DND-41 (cell line): ENCODE measurements around the gene DTYMK.

ENCODE experiments used
- EZH2 ChIP-seq: IDR thresholded peaks from 3 replicates; pipeline ENCODE4 v1.6.1; 2012; ENCODE audit warnings: borderline replicate concordance, low read depth, mild to moderate bottlenecking, moderate library complexity, low read length, inconsistent platforms; ENCODE audit not compliant: severe bottlenecking
- TF ChIP-seq, protein P1 (sequence below): IDR thresholded peaks from 2 replicates; pipeline ENCODE4 v1.5.1; 2012; ENCODE audit warnings: borderline replicate concordance, low read length, moderate library complexity, mild to moderate bottlenecking; ENCODE audit not compliant: poor library complexity, severe bottlenecking; ENCODE audit errors: extremely low read depth

DNA sequence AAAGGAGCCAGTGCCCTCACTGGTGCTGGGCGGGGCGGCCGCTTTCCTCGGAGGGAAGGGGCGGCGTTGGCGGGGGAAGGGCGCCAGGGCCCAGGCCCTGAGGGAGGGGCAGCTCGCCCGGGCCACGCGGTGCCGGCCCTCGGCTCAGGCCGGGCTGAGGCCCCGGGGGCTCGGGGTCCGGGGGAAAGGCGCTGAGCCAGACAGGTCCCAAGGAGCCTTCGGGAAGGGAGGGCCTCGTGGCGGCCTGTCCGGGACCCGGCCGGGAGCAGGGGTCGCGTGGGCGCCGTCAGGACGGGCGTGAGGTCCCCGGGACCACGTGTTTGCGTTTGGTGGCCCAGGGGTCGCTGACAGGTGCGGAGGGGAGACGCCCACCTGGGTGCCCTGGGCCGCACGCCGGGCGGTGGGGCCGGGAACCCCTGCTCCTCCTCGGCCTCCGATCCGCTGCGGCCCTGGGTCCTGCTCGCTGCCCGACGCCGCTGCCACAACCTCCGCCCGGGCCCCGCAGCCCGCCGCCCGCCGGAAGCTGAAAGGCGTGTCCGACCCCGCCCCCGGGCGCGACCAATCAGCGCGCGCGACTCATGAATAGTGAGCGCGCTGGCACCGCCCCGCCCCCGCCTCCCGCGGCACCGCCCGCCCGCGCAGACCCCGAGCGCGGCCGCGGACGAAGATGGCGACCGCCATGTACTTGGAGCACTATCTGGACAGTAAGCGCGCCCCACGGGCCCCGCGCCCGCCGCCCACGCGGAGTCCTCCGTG is 15.0 kb upstream of the DTYMK start, which contains the start of gene ING5:
- TF ChIP-seq, protein P1, sequence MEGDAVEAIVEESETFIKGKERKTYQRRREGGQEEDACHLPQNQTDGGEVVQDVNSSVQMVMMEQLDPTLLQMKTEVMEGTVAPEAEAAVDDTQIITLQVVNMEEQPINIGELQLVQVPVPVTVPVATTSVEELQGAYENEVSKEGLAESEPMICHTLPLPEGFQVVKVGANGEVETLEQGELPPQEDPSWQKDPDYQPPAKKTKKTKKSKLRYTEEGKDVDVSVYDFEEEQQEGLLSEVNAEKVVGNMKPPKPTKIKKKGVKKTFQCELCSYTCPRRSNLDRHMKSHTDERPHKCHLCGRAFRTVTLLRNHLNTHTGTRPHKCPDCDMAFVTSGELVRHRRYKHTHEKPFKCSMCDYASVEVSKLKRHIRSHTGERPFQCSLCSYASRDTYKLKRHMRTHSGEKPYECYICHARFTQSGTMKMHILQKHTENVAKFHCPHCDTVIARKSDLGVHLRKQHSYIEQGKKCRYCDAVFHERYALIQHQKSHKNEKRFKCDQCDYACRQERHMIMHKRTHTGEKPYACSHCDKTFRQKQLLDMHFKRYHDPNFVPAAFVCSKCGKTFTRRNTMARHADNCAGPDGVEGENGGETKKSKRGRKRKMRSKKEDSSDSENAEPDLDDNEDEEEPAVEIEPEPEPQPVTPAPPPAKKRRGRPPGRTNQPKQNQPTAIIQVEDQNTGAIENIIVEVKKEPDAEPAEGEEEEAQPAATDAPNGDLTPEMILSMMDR, result no peak
- TF ChIP-seq EZH2, result no peak
